ENCODE measurements around the gene MTX3.
A peak's percentile ranks its signal among the peaks of the same experiment; 100 is the strongest.

The MTX3 gene

GRCh38 chr5:79985288-79985687 is 5.8 kb downstream of the MTX3 start:
- no peak for DNase-seq (ENCODE audit: low read depth)
- H3K4me3 ChIP-seq (ENCODE audit: low read depth, low read length), result no peak overlapping the region
- no peak for TF ChIP-seq CTCF (conservative IDR thresholded peaks at IDR 0.05; ENCODE audit: low read depth, low read length)

- no peak for TF ChIP-seq CTCF (conservative IDR thresholded peaks at IDR 0.05; ENCODE audit: low read depth, low read length)
- DNase-seq (ENCODE audit: low read depth), result no peak
- no peak overlapping the region for H3K4me3 ChIP-seq (ENCODE audit: low read depth, low read length)
Observed at GRCh38 chr5:79984363-79984762, 6.7 kb downstream of the MTX3 start.

- TF ChIP-seq CTCF (conservative IDR thresholded peaks at IDR 0.05; ENCODE audit: low read depth, low read length), result no peak
- no peak for DNase-seq (ENCODE audit: low read depth)
Observed at GRCh38 chr5:79983618-79984017, 7.4 kb downstream of the MTX3 start.

GRCh38 chr5:79982136-79982535 is 8.9 kb downstream of the MTX3 start:
- TF ChIP-seq CTCF (conservative IDR thresholded peaks at IDR 0.05; ENCODE audit: low read depth, low read length), result no peak
- H3K4me3 ChIP-seq (ENCODE audit: low read depth, low read length), result no peak overlapping the region
- DNase-seq (ENCODE audit: low read depth), result no peak

More at GRCh38 chr5:79983618-79984017, 7.4 kb downstream of the MTX3 start:
- H3K4me3 ChIP-seq (ENCODE audit: low read depth, low read length), result no peak overlapping the region

- no peak overlapping the region for H3K4me3 ChIP-seq (ENCODE audit: low read depth, low read length)
- peak; percentile 2 for DNase-seq (ENCODE audit: low read depth)
- no peak for TF ChIP-seq CTCF (conservative IDR thresholded peaks at IDR 0.05; ENCODE audit: low read depth, low read length)
Observed at GRCh38 chr5:79976759-79977515, 14.1 kb downstream of the MTX3 start.

GRCh38 chr5:79975422-79975821 is 15.6 kb downstream of the MTX3 start:
- no peak for DNase-seq (ENCODE audit: low read depth)
- no peak overlapping the region for H3K4me3 ChIP-seq (ENCODE audit: low read depth, low read length)
- no peak for TF ChIP-seq CTCF (conservative IDR thresholded peaks at IDR 0.05; ENCODE audit: low read depth, low read length)

- peak; percentile 15 for DNase-seq (ENCODE audit: low read depth)
- no peak overlapping the region for H3K4me3 ChIP-seq (ENCODE audit: low read depth, low read length)
- TF ChIP-seq CTCF (conservative IDR thresholded peaks at IDR 0.05; ENCODE audit: low read depth, low read length), result no peak
Observed at GRCh38 chr5:79974886-79975285, 16.2 kb downstream of the MTX3 start.

All from choroid plexus epithelial cell (primary cell).